HepG2 (cell line): Measurements from ENCODE around the gene POLE. TPM values are rescaled to one million over a fixed set of nuclear protein-coding genes. Genes with fewer than 3 reads are reported as not detected.

Experiments used
- ATAC-seq: fragments of 200-7000 bp; cut with Tn5 transposase; 3 replicates; pipeline ENCODE4 v1.9.1; 2020; ENCODE audit warnings: mild to moderate bottlenecking, moderate library complexity
- BruUV-seq: library from RNA; stranded (reverse); fragments of 400-500 nt; replicated peaks from 2 replicates; lab custom pipeline; 2021; lab: Mats Ljungman, UMichigan
- CTCF ChIA-PET: fragments of 300-600 bp; formaldehyde crosslinking; extraction: SDS; loops from one replicate; lab custom pipeline; 2021; ENCODE audit warnings: low total read pairs, inconsistent platforms, low intra/inter-chr PET ratio; lab: Yijun Ruan, JAX
- POLR2A ChIA-PET: fragments of 350-600 bp; sonication (Branson Sonifier 250); formaldehyde crosslinking; loops from one replicate; lab custom pipeline; 2020; ENCODE audit warnings: antibody characterized with exemption, inconsistent platforms; lab: Yijun Ruan, JAX
- DNase-seq: peaks from one replicate; pipeline ENCODE4 v3.0.0-alpha.2; 2015; ENCODE audit warnings: low spot score
- FAIRE-seq: peaks from 3 replicates; lab custom pipeline; 2011; peaks lifted over from hg19 to GRCh38; lab: Jason Lieb, UNC
- H2AFZ ChIP-seq: one replicate; pipeline ENCODE4 v1.6.1; 2011; ENCODE audit warnings: low read length, inconsistent platforms
- H3K27ac ChIP-seq: fragments of 300-600 bp; 3 replicates; pipeline ENCODE4 v1.8.0; 2011; ENCODE audit warnings: mixed run types, mild to moderate bottlenecking, mixed read lengths, low read length, inconsistent platforms; ENCODE audit not compliant: insufficient read depth; ENCODE audit errors: extremely low read length
- H3K27me3 ChIP-seq, 2 experiments: fragments of 200-600 bp in 1 of 2; 2 replicates in 1 of 2; 3 replicates in 1 of 2; pipeline versions ENCODE4 v1.6.0 to v1.8.0; 2011; ENCODE audit warnings: low read length in 2 of 2, mild to moderate bottlenecking in 2 of 2, moderate library complexity in 2 of 2, inconsistent platforms in 1 of 2; ENCODE audit not compliant: insufficient read depth in 2 of 2, control insufficient read depth in 1 of 2
- H3K36me3 ChIP-seq, 2 experiments: fragments of 200-600 bp in 1 of 2; replicated peaks in 1 of 2; 2 replicates in 1 of 2; 3 replicates in 1 of 2; pipeline versions ENCODE4 v1.5.1 to v1.8.0; 2011; ENCODE audit warnings: low read length in 2 of 2, inconsistent platforms in 1 of 2; ENCODE audit not compliant: insufficient read depth in 2 of 2, control insufficient read depth in 1 of 2
- H3K4me1 ChIP-seq: 2 replicates; pipeline ENCODE4 v1.5.1; 2012; ENCODE audit warnings: low read length, inconsistent platforms; ENCODE audit not compliant: insufficient read depth
- H3K4me2 ChIP-seq: 2 replicates; pipeline ENCODE4 v1.6.0; 2011; ENCODE audit warnings: low read depth, low read length, inconsistent platforms
- H3K4me3 ChIP-seq, 3 experiments: fragments of 200-600 bp in 1 of 3; sonication (generic), shearing (Covaris generic) in 1 of 3; replicated peaks in 1 of 3; 2 replicates each; pipeline ENCODE4 v1.5.1; 2011 to 2016; ENCODE audit warnings: low read length in 3 of 3, inconsistent platforms in 2 of 3, low read depth in 2 of 3, mild to moderate bottlenecking in 2 of 3, control low read depth in 1 of 3, mixed read lengths in 1 of 3; ENCODE audit not compliant: insufficient read depth in 1 of 3
- H3K79me2 ChIP-seq: one replicate; pipeline ENCODE4 v1.6.1; 2011; ENCODE audit warnings: low read length, inconsistent platforms; ENCODE audit not compliant: insufficient read depth
- H3K9ac ChIP-seq: 2 replicates; pipeline ENCODE4 v1.6.0; 2011; ENCODE audit warnings: mild to moderate bottlenecking, low read depth, low read length, inconsistent platforms; ENCODE audit not compliant: insufficient read depth
- H3K9me3 ChIP-seq: 2 replicates; pipeline ENCODE4 v1.5.1; 2012; ENCODE audit warnings: mild to moderate bottlenecking, low read length
- H4K20me1 ChIP-seq: 2 replicates; pipeline ENCODE4 v1.6.0; 2011; ENCODE audit warnings: inconsistent platforms, mild to moderate bottlenecking, low read length, moderate library complexity; ENCODE audit not compliant: insufficient read depth
- FOXK1 ChIP-seq: sonication (generic); formaldehyde crosslinking; IDR thresholded peaks from 2 replicates; pipeline ENCODE4 v1.4.0; 2020; ENCODE audit warnings: low read depth, missing genetic modification reagents, borderline replicate concordance
- HOXD1 ChIP-seq: sonication (generic); formaldehyde crosslinking; IDR thresholded peaks from 2 replicates; pipeline ENCODE4 v1.5.0; 2020; ENCODE audit warnings: missing genetic modification reagents
- KLF13 ChIP-seq: sonication (generic); formaldehyde crosslinking; IDR thresholded peaks from 2 replicates; pipeline ENCODE4 v1.4.0; 2020; ENCODE audit warnings: mild to moderate bottlenecking, missing genetic modification reagents
- SYNCRIP ChIP-seq: fragments of 200-400 bp; formaldehyde crosslinking; IDR thresholded peaks from 2 replicates; pipeline ENCODE4 v1.6.1; 2018; ENCODE audit warnings: mild to moderate bottlenecking, low read depth, low read length; ENCODE audit not compliant: insufficient read depth
- ZKSCAN1 ChIP-seq: fragments of 150-350 bp; IDR thresholded peaks from 2 replicates; pipeline ENCODE4 v1.6.1; 2014; ENCODE audit warnings: low read length
- ZNF564 ChIP-seq: sonication (generic); formaldehyde crosslinking; IDR thresholded peaks from 2 replicates; pipeline ENCODE4 v1.8.1; 2023; ENCODE audit warnings: mild to moderate bottlenecking, missing genetic modification reagents
- ZSCAN22 ChIP-seq: sonication (generic); formaldehyde crosslinking; IDR thresholded peaks from 2 replicates; pipeline ENCODE4 v1.4.0; 2020; ENCODE audit warnings: mild to moderate bottlenecking, missing genetic modification reagents
- WGBS: methylation state at CpG from one replicate; pipeline ENCODE4 v1.1.6; 2017; ENCODE audit warnings: low lambda C conversion rate; 5-methylcytosine and 5-hydroxymethylcytosine counted together
- in situ Hi-C: cut with HindIII; loops from 2 replicates; pipeline ENCODE4 v1.10.0; 2017; ENCODE audit warnings: low pct_unique_long_range_greater_than_20kb; ENCODE audit not compliant: extremely low pct_ligation_motif_present
- intact Hi-C: fragments of 100-400 bp; cut with micrococcal nuclease; formaldehyde crosslinking; loops from one replicate; pipeline ENCODE4 v1.10.0; 2022; ENCODE audit not compliant: unreplicated experiment
- polyA plus RNA-seq, 8 experiments: library from polyadenylated mRNA; depleted of rRNA in 3 of 8; stranded (reverse) in 7 of 8; unstranded in 1 of 8; fragments of >200 nt; fragmentation: Illumina TruSeq in 4 of 8; extraction: Trizol in 4 of 8; gene quantifications; 2 replicates each; pipeline versions ENCODE4 v1.2.1 to v1.2.3, GENCODE V29; 2011 to 2016; ENCODE audit warnings: low read depth in 4 of 8, missing spikeins in 1 of 8, mixed read lengths in 1 of 8; ENCODE audit not compliant: insufficient read depth in 1 of 8
- total RNA-seq, 5 experiments: library from RNA; depleted of rRNA; stranded (reverse); fragments of >200 nt; fragmentation: Illumina TruSeq; extraction: Trizol; gene quantifications; 2 replicates each; pipeline ENCODE4 v1.2.3, GENCODE V29; 2016; ENCODE audit warnings: low read depth in 1 of 5
- TF ChIP-seq, protein P1 (sequence below): IDR thresholded peaks from 2 replicates; pipeline ENCODE4 v1.6.1; 2012; ENCODE audit warnings: low read depth, low read length, improper control_type of control experiment
- TF ChIP-seq, protein P2 (sequence below): sonication (generic); formaldehyde crosslinking; IDR thresholded peaks from 2 replicates; pipeline ENCODE4 v1.8.0; 2022; ENCODE audit warnings: mild to moderate bottlenecking, missing genetic modification reagents
- TF ChIP-seq, protein P3 (sequence below): sonication (generic); formaldehyde crosslinking; IDR thresholded peaks from 2 replicates; pipeline ENCODE4 v1.8.1; 2023; ENCODE audit warnings: missing genetic modification reagents, inconsistent platforms, borderline replicate concordance

POLE gene
- total and polyA plus RNA-seq, 2 of the 13 experiments (the other 11 are each of a cell fraction or from before 2014, with no cell fraction given) = 25.3 to 52.2 TPM

DNA sequence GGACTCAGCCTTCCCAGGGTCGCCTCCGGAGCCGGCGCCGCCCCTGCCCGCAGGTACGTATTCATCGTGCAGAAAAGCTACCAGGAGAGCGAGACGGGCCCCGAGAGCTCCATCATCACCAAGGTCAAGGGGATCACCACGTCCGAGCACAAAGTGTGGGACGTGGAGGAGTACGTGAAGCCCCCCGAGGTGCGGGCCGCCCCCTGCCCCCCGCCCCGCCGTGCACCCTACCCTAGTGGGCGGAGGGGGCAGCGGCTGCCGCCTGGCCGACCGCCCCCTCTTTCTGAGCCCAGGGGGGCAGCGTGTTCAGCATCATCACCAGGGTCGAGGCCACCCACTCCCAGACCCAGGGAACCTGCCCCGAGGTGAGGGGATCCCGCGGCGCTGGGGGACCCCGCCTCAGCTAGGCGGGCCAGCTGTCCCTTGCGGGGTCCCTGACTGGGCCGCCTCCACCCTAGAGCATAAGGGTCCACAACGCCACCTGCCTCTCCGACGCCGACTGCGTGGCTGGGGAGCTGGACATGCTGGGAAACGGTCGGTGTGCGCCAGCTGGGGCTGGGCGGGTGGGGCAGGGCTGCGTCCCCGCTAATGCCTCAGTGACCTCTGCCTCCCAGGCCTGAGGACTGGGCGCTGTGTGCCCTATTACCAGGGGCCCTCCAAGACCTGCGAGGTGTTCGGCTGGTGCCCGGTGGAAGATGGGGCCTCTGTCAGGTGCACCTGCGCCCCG lies 67.6 kb downstream of the POLE start:
- WGBS = 59% methylated on average over 20 of the region's 53 CpGs

DNA sequence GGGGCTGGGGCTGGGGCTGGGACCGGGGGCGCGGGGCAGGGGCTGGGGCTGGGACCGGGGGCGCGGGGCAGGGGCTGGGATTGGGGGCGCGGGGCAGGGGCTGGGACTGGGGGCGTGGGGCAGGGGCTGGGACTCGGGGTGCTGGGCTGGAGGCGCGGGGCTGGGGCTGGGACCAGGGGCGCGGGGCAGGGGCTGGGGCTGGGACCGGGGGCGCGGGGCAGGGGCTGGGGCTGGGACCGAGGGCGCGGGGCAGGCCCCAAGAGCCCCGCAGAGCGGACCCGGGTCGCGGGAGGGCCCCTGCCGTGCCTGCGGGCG lies 68.1 kb downstream of the POLE start:
- BruUV-seq = no TSS peak
- WGBS = 75% methylated on average over 12 of the region's 28 CpGs
- in situ Hi-C loops = no loop called here
- no peak for TF ChIP-seq KLF13 (CRISPR knock-in tag)
- TF ChIP-seq ZNF564 = no peak
- no peak for TF ChIP-seq HOXD1 (CRISPR knock-in tag)
- TF ChIP-seq, protein P1, sequence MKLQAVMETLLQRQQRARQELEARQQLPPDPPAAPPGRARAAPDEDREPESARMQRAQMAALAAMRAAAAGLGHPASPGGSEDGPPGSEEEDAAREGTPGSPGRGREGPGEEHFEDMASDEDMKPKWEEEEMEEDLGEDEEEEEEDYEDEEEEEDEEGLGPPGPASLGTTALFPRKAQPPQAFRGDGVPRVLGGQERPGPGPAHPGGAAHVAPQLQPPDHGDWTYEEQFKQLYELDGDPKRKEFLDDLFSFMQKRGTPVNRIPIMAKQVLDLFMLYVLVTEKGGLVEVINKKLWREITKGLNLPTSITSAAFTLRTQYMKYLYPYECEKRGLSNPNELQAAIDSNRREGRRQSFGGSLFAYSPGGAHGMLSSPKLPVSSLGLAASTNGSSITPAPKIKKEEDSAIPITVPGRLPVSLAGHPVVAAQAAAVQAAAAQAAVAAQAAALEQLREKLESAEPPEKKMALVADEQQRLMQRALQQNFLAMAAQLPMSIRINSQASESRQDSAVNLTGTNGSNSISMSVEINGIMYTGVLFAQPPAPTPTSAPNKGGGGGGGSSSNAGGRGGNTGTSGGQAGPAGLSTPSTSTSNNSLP = no peak
- no peak for TF ChIP-seq FOXK1 (CRISPR knock-in tag)
- no peak for TF ChIP-seq ZSCAN22 (CRISPR knock-in tag)
- TF ChIP-seq, protein P2, sequence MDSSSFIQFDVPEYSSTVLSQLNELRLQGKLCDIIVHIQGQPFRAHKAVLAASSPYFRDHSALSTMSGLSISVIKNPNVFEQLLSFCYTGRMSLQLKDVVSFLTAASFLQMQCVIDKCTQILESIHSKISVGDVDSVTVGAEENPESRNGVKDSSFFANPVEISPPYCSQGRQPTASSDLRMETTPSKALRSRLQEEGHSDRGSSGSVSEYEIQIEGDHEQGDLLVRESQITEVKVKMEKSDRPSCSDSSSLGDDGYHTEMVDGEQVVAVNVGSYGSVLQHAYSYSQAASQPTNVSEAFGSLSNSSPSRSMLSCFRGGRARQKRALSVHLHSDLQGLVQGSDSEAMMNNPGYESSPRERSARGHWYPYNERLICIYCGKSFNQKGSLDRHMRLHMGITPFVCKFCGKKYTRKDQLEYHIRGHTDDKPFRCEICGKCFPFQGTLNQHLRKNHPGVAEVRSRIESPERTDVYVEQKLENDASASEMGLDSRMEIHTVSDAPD (CRISPR knock-in tag) = no peak
- no peak for TF ChIP-seq ZKSCAN1
- TF ChIP-seq SYNCRIP = no peak

More for the DNA sequence above, 67.6 kb downstream of the POLE start:
- ATAC-seq (no peak; the same call in 2 of the 3 replicates), DNase-seq (no peak), FAIRE-seq (no peak)
- Histone ChIP-seq H3K27me3 (peaks cover 0 to 9% of the 10 kb centered on the region in 2 experiments; a peak in 3 of 5 replicates), H3K36me3 (peaks cover 3 to 4% of the 10 kb centered on the region in 2 experiments; a peak in 3 of 5 replicates), H3K4me2 (no peak overlapping the region), H3K79me2 (no peaks in the 10 kb centered on the region), H2AFZ (no peak overlapping the region), H3K27ac (no peak overlapping the region), H3K9ac (no peak overlapping the region), H4K20me1 (no peaks in the 10 kb centered on the region; the same call in 1 of the 2 replicates), H3K4me3 (no peak overlapping the region), H3K9me3 (peaks cover 23% of the 10 kb centered on the region), H3K4me1 (peaks cover 10% of the 10 kb centered on the region)
- in situ Hi-C loops (no loop called here), intact Hi-C loops (no loop called here)
- ChIA-PET POLR2A (no interaction called here), CTCF (no interaction called here)
- TF ChIP-seq, protein P3, sequence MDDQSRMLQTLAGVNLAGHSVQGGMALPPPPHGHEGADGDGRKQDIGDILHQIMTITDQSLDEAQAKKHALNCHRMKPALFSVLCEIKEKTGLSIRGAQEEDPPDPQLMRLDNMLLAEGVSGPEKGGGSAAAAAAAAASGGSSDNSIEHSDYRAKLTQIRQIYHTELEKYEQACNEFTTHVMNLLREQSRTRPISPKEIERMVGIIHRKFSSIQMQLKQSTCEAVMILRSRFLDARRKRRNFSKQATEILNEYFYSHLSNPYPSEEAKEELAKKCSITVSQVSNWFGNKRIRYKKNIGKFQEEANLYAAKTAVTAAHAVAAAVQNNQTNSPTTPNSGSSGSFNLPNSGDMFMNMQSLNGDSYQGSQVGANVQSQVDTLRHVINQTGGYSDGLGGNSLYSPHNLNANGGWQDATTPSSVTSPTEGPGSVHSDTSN (CRISPR knock-in tag) = no peak
- BruUV-seq = no TSS peak

More for the DNA sequence above, 68.1 kb downstream of the POLE start:
- peaks cover 0 to 2% of the 10 kb centered on the region in 2 experiments; a peak in 1 of 5 replicates for H3K36me3 ChIP-seq
- CTCF ChIA-PET = no interaction called here
- no peaks in the 10 kb centered on the region for H3K79me2 ChIP-seq
- no peak for ATAC-seq
- H3K27ac ChIP-seq = no peak overlapping the region
- no peak overlapping the region for H3K9ac ChIP-seq
- POLR2A ChIA-PET = no interaction called here
- peaks cover 23% of the 10 kb centered on the region for H3K9me3 ChIP-seq
- H3K27me3 ChIP-seq = peaks cover 0 to 9% of the 10 kb centered on the region in 2 experiments; a peak in 4 of 5 replicates
- H3K4me3 ChIP-seq = no peak overlapping the region
- no peak for FAIRE-seq
- no peak overlapping the region for H3K4me2 ChIP-seq
- DNase-seq = no peak
- no peak overlapping the region for H2AFZ ChIP-seq
- intact Hi-C loops = no loop called here
- peaks cover 10% of the 10 kb centered on the region for H3K4me1 ChIP-seq
- no peaks in the 10 kb centered on the region; the same call in 1 of the 2 replicates for H4K20me1 ChIP-seq
